Loucy (cell line): ENCODE measurements around the gene HOXB3.

Source experiments
- H2AFZ ChIP-seq: fragments of 200-600 bp; sonication (generic); 2 replicates; pipeline ENCODE4 v1.6.0; 2016; ENCODE audit warnings: antibody characterized with exemption, mild to moderate bottlenecking, low read length, moderate library complexity
- H3F3A ChIP-seq: fragments of 200-600 bp; 2 replicates; pipeline ENCODE4 v1.6.0; 2016; ENCODE audit warnings: antibody characterized with exemption, low read depth, mild to moderate bottlenecking
- H3K27me3 ChIP-seq: fragments of 200-600 bp; sonication (generic); 2 replicates; pipeline ENCODE4 v1.6.1; 2014; ENCODE audit warnings: low read length, mild to moderate bottlenecking; ENCODE audit not compliant: insufficient read depth, poor library complexity, severe bottlenecking
- H3K36me3 ChIP-seq: fragments of 200-600 bp; sonication (generic); 2 replicates; pipeline ENCODE4 v1.6.1; 2016; ENCODE audit warnings: low read length; ENCODE audit not compliant: insufficient read depth
- H3K4me1 ChIP-seq: fragments of 200-600 bp; sonication (generic); 2 replicates; pipeline ENCODE4 v1.5.1; 2014; ENCODE audit warnings: low read length, mild to moderate bottlenecking; ENCODE audit not compliant: insufficient read depth, poor library complexity, severe bottlenecking
- H3K4me2 ChIP-seq: fragments of 200-600 bp; sonication (generic); 2 replicates; pipeline ENCODE4 v1.6.0; 2014; ENCODE audit warnings: antibody characterized with exemption, low read length, low read depth, mild to moderate bottlenecking; ENCODE audit not compliant: poor library complexity, severe bottlenecking
- H3K4me3 ChIP-seq: fragments of 200-600 bp; sonication (generic); 2 replicates; pipeline ENCODE4 v1.5.1; 2014; ENCODE audit warnings: low read length, mild to moderate bottlenecking, mixed read lengths; ENCODE audit not compliant: poor library complexity, severe bottlenecking
- H3K79me2 ChIP-seq: fragments of 200-600 bp; sonication (generic); 2 replicates; pipeline ENCODE4 v1.6.1; 2014; ENCODE audit warnings: low read length; ENCODE audit not compliant: insufficient read depth
- H3K9ac ChIP-seq: fragments of 200-600 bp; sonication (generic); 2 replicates; pipeline ENCODE4 v1.6.0; 2014; ENCODE audit warnings: mild to moderate bottlenecking, low read depth, low read length, moderate library complexity; ENCODE audit not compliant: poor library complexity, severe bottlenecking
- H3K9me2 ChIP-seq: fragments of 200-600 bp; sonication (generic); replicated peaks from 2 replicates; pipeline ENCODE4 v1.6.1; 2016; ENCODE audit warnings: low read depth, low read length, mixed read lengths
- H3K9me3 ChIP-seq: fragments of 200-600 bp; sonication (generic); 2 replicates; pipeline ENCODE4 v1.6.1; 2014; ENCODE audit warnings: mild to moderate bottlenecking, antibody characterized with exemption, low read length, low read depth; ENCODE audit not compliant: insufficient read depth
- H4K20me1 ChIP-seq: fragments of 200-600 bp; sonication (generic); 2 replicates; pipeline ENCODE4 v1.6.0; 2014; ENCODE audit warnings: antibody characterized with exemption, low read length, mild to moderate bottlenecking; ENCODE audit not compliant: insufficient read depth, poor library complexity, severe bottlenecking
- CTCF ChIP-seq: fragments of 200-600 bp; sonication (generic); conservative IDR thresholded peaks from 2 replicates; pipeline ENCODE4 v1.5.1; 2014; ENCODE audit warnings: mild to moderate bottlenecking, antibody characterized with exemption, low read length
- EZH2phosphoT487 ChIP-seq: fragments of 200-600 bp; IDR thresholded peaks from 2 replicates; pipeline ENCODE4 v1.6.1; 2018; ENCODE audit warnings: antibody characterized with exemption, mild to moderate bottlenecking, moderate library complexity, borderline replicate concordance

The HOXB3 gene

GRCh38 chr17:48563385-48563838, 26.6 kb downstream of the HOXB3 start:
- Histone ChIP-seq H3K79me2 (peaks cover 100% of the 10 kb centered on the region), H3K36me3 (peaks cover 80% of the 10 kb centered on the region), H4K20me1 (peaks cover 89% of the 10 kb centered on the region), H3K4me2 (peak overlapping the region; percentile 82), H3K27me3 (no peaks in the 10 kb centered on the region), H3K9ac (peak overlapping the region; percentile 78), H3K9me2 (no peaks in the 10 kb centered on the region), H3K4me3 (peak overlapping the region; percentile 89), H2AFZ (no peak overlapping the region), H3K9me3 (no peaks in the 10 kb centered on the region), H3F3A (peaks cover 11% of the 10 kb centered on the region), H3K4me1 (peaks cover 89% of the 10 kb centered on the region)
- TF ChIP-seq EZH2phosphoT487 (no peak), CTCF (no peak)

GRCh38 chr17:48562934-48563333, 27.1 kb downstream of the HOXB3 start:
- Histone ChIP-seq H3K9me2 (no peaks in the 10 kb centered on the region), H3K9ac (peak overlapping the region; percentile 78), H4K20me1 (peaks cover 91% of the 10 kb centered on the region), H3K27me3 (no peaks in the 10 kb centered on the region), H3K36me3 (peaks cover 83% of the 10 kb centered on the region; the same call in 1 of the 2 replicates), H3F3A (peaks cover 11% of the 10 kb centered on the region), H3K4me3 (peak overlapping the region; percentile 89), H3K9me3 (no peaks in the 10 kb centered on the region), H3K4me1 (peaks cover 89% of the 10 kb centered on the region), H2AFZ (no peak overlapping the region), H3K4me2 (peak overlapping the region; percentile 82), H3K79me2 (peaks cover 100% of the 10 kb centered on the region)
- TF ChIP-seq EZH2phosphoT487, result no peak
- no peak for TF ChIP-seq CTCF

DNA sequence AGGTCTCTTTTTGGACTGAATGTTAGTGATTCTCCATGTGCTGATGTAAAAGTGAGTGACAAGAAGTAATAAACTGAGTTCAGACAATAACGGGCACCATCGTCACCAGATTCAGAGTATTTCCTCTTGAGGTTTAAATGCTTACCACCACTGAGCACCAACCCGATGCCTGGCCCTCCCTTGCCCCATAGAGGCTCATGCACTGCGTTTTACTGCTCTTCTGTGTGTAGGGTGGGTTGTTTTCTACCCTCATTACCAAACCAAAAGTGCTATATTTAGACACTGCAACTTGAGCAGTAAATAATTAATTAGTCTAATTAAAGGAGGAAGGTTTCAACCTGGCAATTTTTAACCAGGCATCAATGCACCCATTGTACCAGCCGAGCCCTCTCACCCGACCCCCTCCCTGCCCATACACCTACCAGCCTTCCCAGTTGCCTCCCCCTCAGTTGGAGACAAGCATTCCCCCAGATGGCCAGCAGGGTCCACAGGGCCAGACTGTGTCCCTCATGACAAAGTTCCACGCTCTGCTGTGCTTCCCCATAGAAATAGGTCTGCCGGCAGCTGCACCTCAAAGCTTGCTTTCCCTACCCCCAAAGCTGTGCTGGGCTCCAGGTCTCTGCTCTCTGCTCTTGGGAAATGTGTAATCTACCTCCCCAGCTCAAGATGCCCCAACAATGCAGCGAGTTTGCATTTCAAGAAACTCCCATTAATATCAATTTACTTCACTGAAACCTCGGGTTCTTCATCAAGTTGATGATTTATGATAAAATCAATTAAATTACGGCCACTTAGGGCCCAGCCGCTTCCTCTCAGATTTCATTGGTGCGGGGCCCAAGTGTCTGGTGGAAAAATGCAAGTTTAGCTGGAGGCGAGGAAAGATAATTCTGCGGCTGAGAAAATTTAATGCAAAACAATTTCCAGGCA, 27.9 kb downstream of the HOXB3 start:
- peaks cover 11% of the 10 kb centered on the region for H3F3A ChIP-seq
- no peaks in the 10 kb centered on the region for H3K9me3 ChIP-seq
- TF ChIP-seq EZH2phosphoT487, result no peak
- TF ChIP-seq CTCF, result peak; percentile 50
- H3K4me2 ChIP-seq, result peak overlapping the region; percentile 82
- no peaks in the 10 kb centered on the region for H3K9me2 ChIP-seq
- H3K36me3 ChIP-seq, result peaks cover 86% of the 10 kb centered on the region; the same call in 1 of the 2 replicates
- H3K4me3 ChIP-seq, result peak overlapping the region; percentile 89
- H3K4me1 ChIP-seq, result peaks cover 89% of the 10 kb centered on the region
- H3K9ac ChIP-seq, result peak overlapping the region; percentile 78
- peaks cover 100% of the 10 kb centered on the region for H3K79me2 ChIP-seq
- peaks cover 91% of the 10 kb centered on the region for H4K20me1 ChIP-seq
- no peak overlapping the region for H2AFZ ChIP-seq
- no peaks in the 10 kb centered on the region for H3K27me3 ChIP-seq
